Measurements from ENCODE around the gene OPN4. TPM values are rescaled to one million over a fixed set of nuclear protein-coding genes. Genes with fewer than 3 reads are reported as not detected.

The OPN4 gene
- total and polyA plus RNA-seq, 9 of the 15 experiments (the other 6 are each of a cell fraction or from before 2014, with no cell fraction given), result not detected

- no peak overlapping the region for H3K4me2 ChIP-seq (ENCODE audit: insufficient read depth, low read length)
- no peaks in the 10 kb centered on the region for H3K9me1 ChIP-seq (ENCODE audit: control insufficient read depth, insufficient read depth, low read length)
- H3K79me2 ChIP-seq (ENCODE audit: control insufficient read depth, insufficient read depth, low read length), result no peaks in the 10 kb centered on the region
- peaks cover 0 to 8% of the 10 kb centered on the region in 2 experiments; a peak in 2 of 5 replicates for H3K4me1 ChIP-seq (replicated peaks in 1 of 2; ENCODE audit: control insufficient read depth in 2 of 2, insufficient read depth in 2 of 2, low read length in 2 of 2)
- H3K9ac ChIP-seq (ENCODE audit: insufficient read depth in 1 of 2, low read depth in 2 of 2, low read length in 2 of 2), result no peak overlapping the region
- ChIA-PET CTCF (ENCODE audit: low intra/inter-chr PET ratio) (no interaction called here), POLR2A (no interaction called here)
- no peak overlapping the region for H3K4me3 ChIP-seq
- ATAC-seq (no peak), DNase-seq (ENCODE audit: extremely low read depth in 1 of 4, low spot score in 3 of 4) (no peak), FAIRE-seq (no peak)
- TF ChIP-seq PHTF2 (CRISPR knock-in tag; IDR thresholded peaks at IDR 0.05) (no peak), ZFP36 (IDR thresholded peaks at IDR 0.05; ENCODE audit: low read depth, low read length, partially characterized antibody) (no peak), ZNF12 (CRISPR knock-in tag; IDR thresholded peaks at IDR 0.05) (no peak), LARP7 (IDR thresholded peaks at IDR 0.05) (no peak), ZBTB9 (CRISPR knock-in tag; IDR thresholded peaks at IDR 0.05) (no peak), NCOA4 (IDR thresholded peaks at IDR 0.05; ENCODE audit: partially characterized antibody) (no peak), HBP1 (CRISPR knock-in tag; IDR thresholded peaks at IDR 0.05) (no peak), SMAD1 (IDR thresholded peaks at IDR 0.05; ENCODE audit: low read depth, low read length, partially characterized antibody) (no peak), MXD1 (CRISPR knock-in tag; IDR thresholded peaks at IDR 0.05; ENCODE audit: borderline replicate concordance, poor library complexity, severe bottlenecking) (no peak), CXXC5 (CRISPR knock-in tag; IDR thresholded peaks at IDR 0.05) (no peak), PBX2 (CRISPR knock-in tag; IDR thresholded peaks at IDR 0.05; ENCODE audit: low read depth) (no peak), PBX2 (tag; conservative IDR thresholded peaks at IDR 0.05; ENCODE audit: low read depth) (no peak), ZNF311 (CRISPR knock-in tag; IDR thresholded peaks at IDR 0.05) (no peak), RNF2 (IDR thresholded peaks at IDR 0.05) (no peak), MECOM (CRISPR knock-in tag; IDR thresholded peaks at IDR 0.05) (no peak), ZNF586 (CRISPR knock-in tag; conservative IDR thresholded peaks at IDR 0.05) (no peak)
- intact Hi-C loops (cut with micrococcal nuclease), result no loop called here
- 0% methylated on average over 2 of the region's 2 CpGs for whole genome bisulfite sequencing (ENCODE audit: insufficient coverage, low coverage, missing lambda C conversion rate)
- no TSS peak for BruUV-seq (replicated peaks)
- H3K36me3 ChIP-seq (ENCODE audit: control insufficient read depth, insufficient read depth, low read length), result no peaks in the 10 kb centered on the region
- H3K27ac ChIP-seq (ENCODE audit: extremely low read depth, low read depth, low read length), result no peak overlapping the region
- H4K20me1 ChIP-seq (replicated peaks; ENCODE audit: control insufficient read depth, insufficient read depth, low read length), result no peaks in the 10 kb centered on the region
- in situ Hi-C loops (cut with MboI), result no loop called here
- H3K9me3 ChIP-seq (replicated peaks; ENCODE audit: control insufficient read depth, insufficient read depth, low read depth, low read length), result no peaks in the 10 kb centered on the region
- no peak overlapping the region for H2AFZ ChIP-seq (ENCODE audit: low read depth, low read length)
- H3K27me3 ChIP-seq (ENCODE audit: control insufficient read depth in 2 of 2, insufficient read depth in 2 of 2, low read length in 2 of 2), result peaks cover 18 to 38% of the 10 kb centered on the region in 2 experiments; a peak in 3 of 5 replicates
Observed at GRCh38 chr10:86635402-86635801, 18.9 kb upstream of the OPN4 start.
